HepG2 (cell line): ENCODE data around the gene RHBG. TPM values are rescaled to one million over a fixed set of nuclear protein-coding genes. Genes with fewer than 3 reads are reported as not detected.

Experiments
- ATRX ChIP-seq: sonication (generic); formaldehyde crosslinking; IDR thresholded peaks from 2 replicates; pipeline ENCODE4 v1.4.0; 2020; ENCODE audit warnings: missing genetic modification reagents, borderline replicate concordance
- CHD4 ChIP-seq: fragments of 200-600 bp; sonication (generic); IDR thresholded peaks from 2 replicates; pipeline ENCODE4 v1.7.0; 2017; ENCODE audit warnings: mild to moderate bottlenecking, low read length, borderline replicate concordance
- CREM ChIP-seq, 2 experiments: sonication (generic) in 1 of 2; formaldehyde crosslinking in 1 of 2; IDR thresholded peaks; 2 replicates each; pipeline versions ENCODE4 v1.4.0 to v1.6.1; 2016 to 2020; ENCODE audit warnings: antibody characterized with exemption in 1 of 2, mild to moderate bottlenecking in 1 of 2, missing genetic modification reagents in 1 of 2
- FOXA1 ChIP-seq, 2 experiments: fragments of 450-650 bp in 1 of 2; sonication (generic) in 1 of 2; formaldehyde crosslinking in 1 of 2; IDR thresholded peaks; 2 replicates each; pipeline versions ENCODE4 v1.4.0 to v1.6.1; 2016 to 2020; ENCODE audit warnings: missing genetic modification reagents in 1 of 2
- HIVEP1 ChIP-seq: sonication (generic); formaldehyde crosslinking; IDR thresholded peaks from 2 replicates; pipeline ENCODE4 v1.4.0; 2020; ENCODE audit warnings: mild to moderate bottlenecking, missing genetic modification reagents
- KAT7 ChIP-seq: IDR thresholded peaks from 2 replicates; pipeline ENCODE4 v1.6.1; 2018; ENCODE audit warnings: borderline replicate concordance, missing compliant biosample characterization
- KLF12 ChIP-seq: sonication (generic); formaldehyde crosslinking; IDR thresholded peaks from 2 replicates; pipeline ENCODE4 v1.4.0; 2020; ENCODE audit warnings: missing genetic modification reagents, borderline replicate concordance
- MXI1 ChIP-seq: IDR thresholded peaks from 3 replicates; pipeline ENCODE4 v1.6.1; 2012; ENCODE audit warnings: low read depth, low read length, inconsistent platforms, borderline replicate concordance
- NONO ChIP-seq, 2 experiments: fragments of 450-650 bp in 1 of 2; sonication (generic) in 1 of 2; formaldehyde crosslinking in 1 of 2; IDR thresholded peaks in 1 of 2; conservative IDR thresholded peaks in 1 of 2; 2 replicates each; pipeline versions ENCODE4 v1.6.1 to v1.8.0; 2017 to 2022; ENCODE audit warnings: mild to moderate bottlenecking in 1 of 2, missing genetic modification reagents in 1 of 2, moderate library complexity in 1 of 2
- PRDM15 ChIP-seq: sonication (generic); formaldehyde crosslinking; IDR thresholded peaks from 2 replicates; pipeline ENCODE4 v1.4.0; 2020; ENCODE audit warnings: missing genetic modification reagents
- RAD21 ChIP-seq: fragments of 450-650 bp; formaldehyde crosslinking; IDR thresholded peaks from 2 replicates; pipeline ENCODE4 v1.5.0; 2020; ENCODE audit warnings: mild to moderate bottlenecking
- RBM22 ChIP-seq: fragments of 200-400 bp; formaldehyde crosslinking; optimal IDR thresholded peaks from 2 replicates; pipeline ENCODE3; 2017; ENCODE audit warnings: mild to moderate bottlenecking, low read length, moderate library complexity
- SOX6 ChIP-seq, 2 experiments: fragments of 450-650 bp in 1 of 2; sonication (generic) in 1 of 2; formaldehyde crosslinking in 1 of 2; IDR thresholded peaks; 2 replicates each; pipeline versions ENCODE4 v1.4.0 to v1.6.1; 2017 to 2020; ENCODE audit warnings: antibody characterized with exemption in 1 of 2, mild to moderate bottlenecking in 1 of 2, missing genetic modification reagents in 1 of 2
- TCF7 ChIP-seq: sonication (generic); IDR thresholded peaks from 2 replicates; pipeline ENCODE4 v1.6.1; 2016; ENCODE audit warnings: antibody characterized with exemption, low read depth
- ZNF24 ChIP-seq: fragments of 450-650 bp; IDR thresholded peaks from 2 replicates; pipeline ENCODE4 v1.6.1; 2017; ENCODE audit warnings: antibody characterized with exemption, mild to moderate bottlenecking
- ZNF333 ChIP-seq: sonication (generic); formaldehyde crosslinking; IDR thresholded peaks from 2 replicates; pipeline ENCODE4 v1.4.0; 2020; ENCODE audit warnings: mild to moderate bottlenecking, missing genetic modification reagents, borderline replicate concordance
- ZNF546 ChIP-seq: sonication (generic); formaldehyde crosslinking; conservative IDR thresholded peaks from 2 replicates; pipeline ENCODE4 v1.8.1; 2023; ENCODE audit warnings: mild to moderate bottlenecking, missing genetic modification reagents
- ZNF558 ChIP-seq: sonication (generic); formaldehyde crosslinking; IDR thresholded peaks from 2 replicates; pipeline ENCODE4 v1.9.0; 2022; ENCODE audit warnings: mild to moderate bottlenecking, missing genetic modification reagents, borderline replicate concordance
- ZNF776 ChIP-seq: sonication (generic); formaldehyde crosslinking; IDR thresholded peaks from 2 replicates; pipeline ENCODE4 v1.4.0; 2020; ENCODE audit warnings: mild to moderate bottlenecking, missing genetic modification reagents
- ZNF780A ChIP-seq: sonication (generic); formaldehyde crosslinking; IDR thresholded peaks from 2 replicates; pipeline ENCODE4 v1.8.0; 2022; ENCODE audit warnings: mild to moderate bottlenecking, missing genetic modification reagents, moderate library complexity
- ZNF841 ChIP-seq: sonication (generic); formaldehyde crosslinking; IDR thresholded peaks from 2 replicates; pipeline ENCODE4 v1.8.1; 2023; ENCODE audit warnings: missing genetic modification reagents, borderline replicate concordance
- polyA plus RNA-seq, 8 experiments: library from polyadenylated mRNA; depleted of rRNA in 3 of 8; stranded (reverse) in 7 of 8; unstranded in 1 of 8; fragments of >200 nt; fragmentation: Illumina TruSeq in 4 of 8; extraction: Trizol in 4 of 8; gene quantifications; 2 replicates each; pipeline versions ENCODE4 v1.2.1 to v1.2.3, GENCODE V29; 2011 to 2016; ENCODE audit warnings: low read depth in 4 of 8, missing spikeins in 1 of 8, mixed read lengths in 1 of 8; ENCODE audit not compliant: insufficient read depth in 1 of 8
- total RNA-seq, 5 experiments: library from RNA; depleted of rRNA; stranded (reverse); fragments of >200 nt; fragmentation: Illumina TruSeq; extraction: Trizol; gene quantifications; 2 replicates each; pipeline ENCODE4 v1.2.3, GENCODE V29; 2016; ENCODE audit warnings: low read depth in 1 of 5
- TF ChIP-seq, protein P1 (sequence below): sonication (generic); formaldehyde crosslinking; IDR thresholded peaks from 2 replicates; pipeline ENCODE4 v1.4.0; 2020; ENCODE audit warnings: missing genetic modification reagents, borderline replicate concordance
- TF ChIP-seq, protein P2 (sequence below): sonication (generic); formaldehyde crosslinking; IDR thresholded peaks from 2 replicates; pipeline ENCODE4 v1.5.0; 2020; ENCODE audit warnings: mild to moderate bottlenecking, missing genetic modification reagents

RHBG gene
- total and polyA plus RNA-seq, 2 of the 13 experiments (the other 11 are each of a cell fraction or from before 2014, with no cell fraction given): 61.8 to 73.5 TPM

- TF ChIP-seq PRDM15 (CRISPR knock-in tag) (no peak), NONO (IDR thresholded peaks at IDR 0.05) (no peak), NONO (CRISPR knock-in tag; conservative IDR thresholded peaks at IDR 0.05) (0 out of 2 replicates have a peak, but pooled peaks have one; percentile 32), ZNF558 (CRISPR knock-in tag) (no peak), ZNF841 (no peak), ZNF546 (CRISPR knock-in tag) (no peak), ATRX (CRISPR knock-in tag) (no peak), SOX6 (IDR thresholded peaks at IDR 0.05) (no peak), SOX6 (CRISPR knock-in tag; IDR thresholded peaks at IDR 0.05) (peak; percentile 77), CHD4 (no peak), ZNF776 (no peak), RBM22 (peak; percentile 87), KAT7 (CRISPR knock-in tag) (no peak), TCF7 (peak; percentile 44; the same call in 1 of the 2 replicates), ZNF24 (no peak), ZNF780A (CRISPR knock-in tag) (no peak), RAD21 (CRISPR knock-in tag) (0 out of 2 replicates have a peak, but pooled peaks have one; percentile 6), HIVEP1 (CRISPR knock-in tag) (no peak), CREM (IDR thresholded peaks at IDR 0.05) (peak; percentile 52; the same call in 1 of the 2 replicates), CREM (CRISPR knock-in tag; IDR thresholded peaks at IDR 0.05) (no peak), ZNF333 (CRISPR knock-in tag) (no peak), KLF12 (CRISPR knock-in tag) (peak; percentile 51; the same call in 1 of the 2 replicates), FOXA1 (IDR thresholded peaks at IDR 0.05) (no peak), FOXA1 (CRISPR knock-in tag; IDR thresholded peaks at IDR 0.05) (no peak), MXI1 (no peak)
- TF ChIP-seq, protein P1, sequence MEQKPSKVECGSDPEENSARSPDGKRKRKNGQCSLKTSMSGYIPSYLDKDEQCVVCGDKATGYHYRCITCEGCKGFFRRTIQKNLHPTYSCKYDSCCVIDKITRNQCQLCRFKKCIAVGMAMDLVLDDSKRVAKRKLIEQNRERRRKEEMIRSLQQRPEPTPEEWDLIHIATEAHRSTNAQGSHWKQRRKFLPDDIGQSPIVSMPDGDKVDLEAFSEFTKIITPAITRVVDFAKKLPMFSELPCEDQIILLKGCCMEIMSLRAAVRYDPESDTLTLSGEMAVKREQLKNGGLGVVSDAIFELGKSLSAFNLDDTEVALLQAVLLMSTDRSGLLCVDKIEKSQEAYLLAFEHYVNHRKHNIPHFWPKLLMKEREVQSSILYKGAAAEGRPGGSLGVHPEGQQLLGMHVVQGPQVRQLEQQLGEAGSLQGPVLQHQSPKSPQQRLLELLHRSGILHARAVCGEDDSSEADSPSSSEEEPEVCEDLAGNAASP: 0 out of 2 replicates have a peak, but pooled peaks have one; percentile 12
- TF ChIP-seq, protein P2, sequence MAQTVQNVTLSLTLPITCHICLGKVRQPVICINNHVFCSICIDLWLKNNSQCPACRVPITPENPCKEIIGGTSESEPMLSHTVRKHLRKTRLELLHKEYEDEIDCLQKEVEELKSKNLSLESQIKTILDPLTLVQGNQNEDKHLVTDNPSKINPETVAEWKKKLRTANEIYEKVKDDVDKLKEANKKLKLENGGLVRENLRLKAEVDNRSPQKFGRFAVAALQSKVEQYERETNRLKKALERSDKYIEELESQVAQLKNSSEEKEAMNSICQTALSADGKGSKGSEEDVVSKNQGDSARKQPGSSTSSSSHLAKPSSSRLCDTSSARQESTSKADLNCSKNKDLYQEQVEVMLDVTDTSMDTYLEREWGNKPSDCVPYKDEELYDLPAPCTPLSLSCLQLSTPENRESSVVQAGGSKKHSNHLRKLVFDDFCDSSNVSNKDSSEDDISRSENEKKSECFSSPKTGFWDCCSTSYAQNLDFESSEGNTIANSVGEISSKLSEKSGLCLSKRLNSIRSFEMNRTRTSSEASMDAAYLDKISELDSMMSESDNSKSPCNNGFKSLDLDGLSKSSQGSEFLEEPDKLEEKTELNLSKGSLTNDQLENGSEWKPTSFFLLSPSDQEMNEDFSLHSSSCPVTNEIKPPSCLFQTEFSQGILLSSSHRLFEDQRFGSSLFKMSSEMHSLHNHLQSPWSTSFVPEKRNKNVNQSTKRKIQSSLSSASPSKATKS (CRISPR knock-in tag): no peak
Observed at GRCh38 chr1:156373546-156373945, 4.5 kb downstream of the RHBG start (continued).
